Fibroblast of mammary gland (primary cell): ENCODE results near the gene RBM38.

ENCODE experiments used
- DNase-seq: peaks from one replicate; pipeline ENCODE4 v3.0.0-alpha.2; 2010; ENCODE audit warnings: low read depth
- H3K4me3 ChIP-seq: 2 replicates; pipeline ENCODE4 v1.5.1; 2011; ENCODE audit warnings: low read depth, mild to moderate bottlenecking, low read length, moderate library complexity; ENCODE audit not compliant: control insufficient read depth
- TF ChIP-seq, protein P1 (sequence below): conservative IDR thresholded peaks from 2 replicates; pipeline ENCODE4 v1.5.1; 2011; ENCODE audit warnings: low read depth, low read length, inconsistent platforms; ENCODE audit not compliant: control insufficient read depth, insufficient read depth

Gene RBM38

DNA sequence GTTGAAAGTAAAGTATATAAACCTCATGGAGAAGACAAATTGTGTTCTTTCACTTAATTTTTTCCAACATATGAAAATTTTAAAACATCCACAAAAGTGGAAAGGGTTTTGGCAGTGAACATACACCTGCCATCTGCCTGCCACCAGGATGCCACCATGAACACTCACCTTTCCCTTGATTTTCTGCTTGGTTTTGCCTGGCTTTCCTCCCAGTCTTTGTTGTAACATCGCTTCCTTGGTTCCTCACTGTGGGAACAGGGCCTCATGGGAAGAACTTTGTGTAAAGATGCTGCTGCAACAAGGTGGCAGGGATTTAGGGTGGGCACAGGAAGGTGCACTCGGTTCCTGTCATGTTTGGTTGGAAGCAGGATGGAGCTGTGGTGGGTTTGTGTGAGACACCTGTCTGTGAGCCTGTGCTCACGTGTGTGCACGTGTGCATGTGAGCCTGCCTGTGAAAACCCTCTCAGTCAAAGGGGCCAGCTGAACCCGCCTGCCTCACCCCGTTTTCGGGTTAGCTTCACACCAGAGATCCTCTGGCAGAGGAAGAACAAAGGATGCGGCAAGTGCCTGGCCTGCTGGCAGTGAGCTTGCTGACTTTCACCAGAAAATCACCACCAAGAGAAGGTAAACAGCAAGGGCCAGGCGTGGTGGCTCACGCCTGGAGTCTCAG, 11.0 kb upstream of the RBM38 start:
- DNase-seq: no peak
- H3K4me3 ChIP-seq: no peak overlapping the region
- TF ChIP-seq, protein P1, sequence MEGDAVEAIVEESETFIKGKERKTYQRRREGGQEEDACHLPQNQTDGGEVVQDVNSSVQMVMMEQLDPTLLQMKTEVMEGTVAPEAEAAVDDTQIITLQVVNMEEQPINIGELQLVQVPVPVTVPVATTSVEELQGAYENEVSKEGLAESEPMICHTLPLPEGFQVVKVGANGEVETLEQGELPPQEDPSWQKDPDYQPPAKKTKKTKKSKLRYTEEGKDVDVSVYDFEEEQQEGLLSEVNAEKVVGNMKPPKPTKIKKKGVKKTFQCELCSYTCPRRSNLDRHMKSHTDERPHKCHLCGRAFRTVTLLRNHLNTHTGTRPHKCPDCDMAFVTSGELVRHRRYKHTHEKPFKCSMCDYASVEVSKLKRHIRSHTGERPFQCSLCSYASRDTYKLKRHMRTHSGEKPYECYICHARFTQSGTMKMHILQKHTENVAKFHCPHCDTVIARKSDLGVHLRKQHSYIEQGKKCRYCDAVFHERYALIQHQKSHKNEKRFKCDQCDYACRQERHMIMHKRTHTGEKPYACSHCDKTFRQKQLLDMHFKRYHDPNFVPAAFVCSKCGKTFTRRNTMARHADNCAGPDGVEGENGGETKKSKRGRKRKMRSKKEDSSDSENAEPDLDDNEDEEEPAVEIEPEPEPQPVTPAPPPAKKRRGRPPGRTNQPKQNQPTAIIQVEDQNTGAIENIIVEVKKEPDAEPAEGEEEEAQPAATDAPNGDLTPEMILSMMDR: no peak

DNA sequence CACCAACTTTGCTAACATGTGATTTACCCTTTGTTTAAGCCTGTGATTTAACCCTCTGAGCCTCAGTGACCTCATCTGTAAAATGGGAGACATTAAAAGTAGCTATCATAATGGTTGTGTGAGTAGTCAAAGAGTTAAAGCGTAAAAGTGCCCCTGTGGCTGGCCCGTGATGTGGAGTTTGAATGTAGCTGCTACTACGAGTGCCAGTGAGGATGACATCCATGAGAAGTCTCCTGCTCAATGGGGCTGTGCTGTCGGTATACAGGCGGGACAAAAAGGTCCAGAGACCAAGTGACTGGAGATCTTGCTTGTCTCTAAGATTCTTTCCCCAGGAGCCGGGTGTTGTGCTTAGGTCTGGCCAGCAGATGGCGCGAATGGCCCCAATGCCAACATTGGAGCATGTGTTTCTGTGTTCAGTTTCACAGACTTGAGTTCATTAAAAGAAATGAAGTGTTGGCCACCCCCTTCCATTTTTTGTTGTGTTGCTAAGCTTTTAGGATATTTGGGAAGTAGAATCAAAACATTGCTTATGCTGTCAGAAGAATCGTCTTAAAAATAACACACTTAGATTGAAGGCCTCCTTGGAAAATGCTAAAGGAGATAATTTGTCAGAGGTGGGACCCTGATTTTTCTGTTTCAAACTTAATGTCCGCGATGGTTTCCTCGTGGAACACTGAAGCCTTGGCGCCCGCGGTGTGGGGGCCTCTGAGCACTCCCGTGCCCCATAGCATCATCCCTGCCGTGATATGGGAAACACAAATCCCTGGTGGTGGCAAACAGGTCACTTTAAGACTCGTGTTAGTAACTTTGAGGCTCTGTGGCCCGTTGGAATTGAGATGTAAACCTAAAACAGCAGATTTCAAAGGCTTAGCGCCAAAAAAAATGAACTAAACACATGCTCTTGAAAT, 9.3 kb upstream of the RBM38 start:
- TF ChIP-seq, protein P1: peak; percentile 93
- no peak overlapping the region for H3K4me3 ChIP-seq
- peak; percentile 71 for DNase-seq

DNA sequence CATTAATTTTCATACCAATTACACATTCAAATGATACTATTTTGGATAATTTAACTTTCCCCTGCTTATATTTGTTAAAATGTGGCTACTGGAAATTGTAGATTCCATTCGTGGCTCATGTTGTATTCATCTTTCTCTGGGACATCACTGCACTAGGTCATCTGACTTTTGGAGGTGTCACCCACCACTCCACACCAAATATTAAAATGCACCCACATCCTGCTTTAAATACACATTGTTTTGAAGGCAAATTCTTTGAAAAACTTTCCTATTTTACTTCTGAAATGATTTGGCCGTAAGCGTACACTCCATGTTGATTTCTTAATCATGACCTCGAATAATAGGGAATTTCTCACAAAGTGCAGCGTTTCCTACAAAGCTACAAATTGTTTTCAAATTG, 8.7 kb upstream of the RBM38 start:
- TF ChIP-seq, protein P1: no peak
- H3K4me3 ChIP-seq: no peak overlapping the region
- DNase-seq: no peak

DNA sequence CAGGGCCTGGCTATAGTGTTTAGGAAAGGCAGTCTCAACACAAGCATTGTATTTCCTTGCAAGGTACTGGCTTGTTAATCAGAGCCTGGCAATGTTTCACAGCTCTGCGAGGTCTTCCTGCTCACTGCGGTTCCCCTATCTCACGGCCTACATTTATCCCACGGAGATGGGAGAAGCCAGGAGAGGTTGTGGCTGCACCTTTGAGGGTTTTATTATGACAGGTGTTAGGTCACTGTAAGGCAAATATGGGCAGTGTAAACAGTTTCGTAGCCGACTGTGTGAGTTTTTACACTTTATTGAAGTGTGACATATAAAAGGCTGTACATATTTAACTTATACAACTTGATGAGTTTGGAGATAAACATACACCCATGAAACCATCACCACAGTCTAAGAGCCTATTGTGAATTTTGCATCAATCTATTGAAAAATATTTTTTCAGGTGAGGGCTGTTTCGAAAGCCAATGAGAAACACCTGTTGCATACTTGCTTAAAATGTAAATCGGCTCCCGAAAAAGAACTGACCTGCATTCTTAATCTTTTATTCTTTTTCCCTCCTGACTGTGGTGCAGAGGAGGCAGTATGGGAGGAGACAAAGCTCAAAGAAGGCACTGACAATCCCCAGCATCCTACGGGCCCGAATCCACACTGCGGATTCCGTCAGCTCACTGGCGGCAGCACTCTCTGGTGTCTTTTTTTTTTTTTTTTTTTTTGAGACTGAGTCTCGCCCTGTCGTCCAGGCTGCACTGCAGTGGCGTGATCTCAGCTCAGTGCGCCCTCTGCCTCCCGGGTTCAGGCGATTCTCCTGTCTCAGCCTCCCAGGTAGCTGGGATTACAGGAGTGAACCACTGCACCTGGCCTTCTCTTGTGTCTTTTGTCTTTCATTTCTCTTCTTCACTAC, 7.5 kb upstream of the RBM38 start:
- DNase-seq: no peak
- no peak overlapping the region for H3K4me3 ChIP-seq
- TF ChIP-seq, protein P1: no peak

DNA sequence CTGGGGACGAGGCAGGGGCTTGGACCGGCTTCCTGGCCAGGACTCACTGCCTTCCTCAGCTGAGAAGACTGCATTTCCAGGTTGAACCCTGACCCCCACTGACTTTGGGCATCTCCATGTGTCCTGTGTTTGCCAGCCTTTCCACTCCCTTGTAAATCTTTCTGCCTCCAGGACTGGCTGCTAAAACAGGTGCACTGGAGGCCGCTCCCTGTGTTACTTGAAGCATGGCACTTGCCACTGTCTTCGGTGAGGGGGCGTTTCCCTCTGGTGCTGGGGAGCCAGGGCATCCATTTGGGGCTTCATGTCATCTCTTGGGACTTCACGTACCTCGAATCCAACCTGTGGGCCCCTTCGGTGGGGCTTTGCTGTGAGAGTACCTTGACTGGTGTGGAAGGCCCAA, 6.7 kb upstream of the RBM38 start:
- TF ChIP-seq, protein P1: no peak
- no peak for DNase-seq
- no peak overlapping the region for H3K4me3 ChIP-seq
